ENCODE measurements around the gene FOXO3. TPM values are rescaled to one million over a fixed set of nuclear protein-coding genes. Genes with fewer than 3 reads are reported as not detected.

FOXO3 gene
- total RNA-seq, 1 donor from 2014 or later, result 37.3 TPM

- Histone ChIP-seq H3K9ac (ENCODE audit: low read length) (no peak overlapping the region), H3K36me3 (ENCODE audit: insufficient read depth, low read length) (no peaks in the 10 kb centered on the region), H3K4me1 (ENCODE audit: insufficient read depth, low read length) (peaks cover 8% of the 10 kb centered on the region), H4K20me1 (ENCODE audit: insufficient read depth, low read length) (peaks cover 94% of the 10 kb centered on the region), H3K4me3 (ENCODE audit: insufficient read depth, low read depth, low read length) (no peak overlapping the region), H3K27ac (ENCODE audit: low read depth, low read length) (no peak overlapping the region), H3K4me2 (ENCODE audit: low read length) (no peak overlapping the region), H3K79me2 (ENCODE audit: insufficient read depth, low read length) (peaks cover 86% of the 10 kb centered on the region), H3K27me3 (ENCODE audit: insufficient read depth, low read length) (no peaks in the 10 kb centered on the region), H3K9me3 (ENCODE audit: insufficient read depth, low read depth, low read length) (no peaks in the 10 kb centered on the region), H2AFZ (ENCODE audit: low read depth, low read length) (no peak overlapping the region)
- H3K4me3 Mint-ChIP-seq (ENCODE audit: unreplicated experiment), result no peak overlapping the region
- TF ChIP-seq EZH2 (IDR thresholded peaks at IDR 0.05; ENCODE audit: insufficient read depth, low read length) (no peak), CTCF (IDR thresholded peaks at IDR 0.05; ENCODE audit: insufficient read depth, low read depth, low read length) (no peak)
- no peak for DNase-seq (ENCODE audit: low read depth)
- peaks cover 14% of the 10 kb centered on the region for H3K4me1 Mint-ChIP-seq (ENCODE audit: low read depth, unreplicated experiment)
- H3K27me3 Mint-ChIP-seq (ENCODE audit: low read depth, unreplicated experiment), result no peaks in the 10 kb centered on the region
- H3K36me3 Mint-ChIP-seq (ENCODE audit: low read depth, unreplicated experiment), result peaks cover 2% of the 10 kb centered on the region
- no peak for FAIRE-seq
- no peak overlapping the region for H3K27ac Mint-ChIP-seq (ENCODE audit: unreplicated experiment)
- H3K9me3 Mint-ChIP-seq (ENCODE audit: unreplicated experiment), result no peaks in the 10 kb centered on the region
Observed at GRCh38 chr6:108673153-108673552, 112.4 kb downstream of the FOXO3 start.

DNA sequence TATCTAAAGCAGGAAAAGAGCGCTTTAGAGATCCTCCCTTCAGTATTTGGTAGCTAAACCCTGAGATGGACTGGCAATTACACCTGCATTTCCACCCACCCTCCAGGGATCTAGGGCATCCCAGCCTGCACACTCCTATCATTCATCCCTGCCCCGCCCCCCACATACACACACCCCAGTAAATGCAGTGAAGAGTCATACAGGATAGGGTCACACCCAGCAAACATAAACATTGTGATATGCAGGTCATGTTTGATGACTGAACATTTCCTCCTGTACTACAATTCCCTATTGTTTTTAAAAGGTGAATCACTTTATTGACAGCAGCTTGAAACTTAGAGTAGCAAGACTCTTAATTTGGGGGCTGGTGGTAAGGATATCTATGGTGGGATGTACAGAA lies 112.9 kb downstream of the FOXO3 start:
- Histone ChIP-seq H3K27me3 (ENCODE audit: insufficient read depth, low read length) (no peaks in the 10 kb centered on the region), H3K4me3 (ENCODE audit: insufficient read depth, low read depth, low read length) (no peak overlapping the region), H2AFZ (ENCODE audit: low read depth, low read length) (no peak overlapping the region), H3K4me2 (ENCODE audit: low read length) (no peak overlapping the region), H4K20me1 (ENCODE audit: insufficient read depth, low read length) (peaks cover 90% of the 10 kb centered on the region), H3K36me3 (ENCODE audit: insufficient read depth, low read length) (no peaks in the 10 kb centered on the region), H3K79me2 (ENCODE audit: insufficient read depth, low read length) (peaks cover 82% of the 10 kb centered on the region), H3K27ac (ENCODE audit: low read depth, low read length) (no peak overlapping the region), H3K9ac (ENCODE audit: low read length) (no peak overlapping the region), H3K4me1 (ENCODE audit: insufficient read depth, low read length) (peaks cover 7% of the 10 kb centered on the region), H3K9me3 (ENCODE audit: insufficient read depth, low read depth, low read length) (no peaks in the 10 kb centered on the region)
- no peak for DNase-seq (ENCODE audit: low read depth)
- peaks cover 4% of the 10 kb centered on the region for H3K36me3 Mint-ChIP-seq (ENCODE audit: low read depth, unreplicated experiment)
- no peak for TF ChIP-seq CTCF (IDR thresholded peaks at IDR 0.05; ENCODE audit: insufficient read depth, low read depth, low read length)
- TF ChIP-seq EZH2 (IDR thresholded peaks at IDR 0.05; ENCODE audit: insufficient read depth, low read length), result no peak
- no peaks in the 10 kb centered on the region for H3K9me3 Mint-ChIP-seq (ENCODE audit: unreplicated experiment)
- H3K27me3 Mint-ChIP-seq (ENCODE audit: low read depth, unreplicated experiment), result no peaks in the 10 kb centered on the region
- FAIRE-seq, result no peak
- no peak overlapping the region for H3K4me3 Mint-ChIP-seq (ENCODE audit: unreplicated experiment)
- peaks cover 11% of the 10 kb centered on the region for H3K4me1 Mint-ChIP-seq (ENCODE audit: low read depth, unreplicated experiment)
- H3K27ac Mint-ChIP-seq (ENCODE audit: unreplicated experiment), result no peak overlapping the region

DNA sequence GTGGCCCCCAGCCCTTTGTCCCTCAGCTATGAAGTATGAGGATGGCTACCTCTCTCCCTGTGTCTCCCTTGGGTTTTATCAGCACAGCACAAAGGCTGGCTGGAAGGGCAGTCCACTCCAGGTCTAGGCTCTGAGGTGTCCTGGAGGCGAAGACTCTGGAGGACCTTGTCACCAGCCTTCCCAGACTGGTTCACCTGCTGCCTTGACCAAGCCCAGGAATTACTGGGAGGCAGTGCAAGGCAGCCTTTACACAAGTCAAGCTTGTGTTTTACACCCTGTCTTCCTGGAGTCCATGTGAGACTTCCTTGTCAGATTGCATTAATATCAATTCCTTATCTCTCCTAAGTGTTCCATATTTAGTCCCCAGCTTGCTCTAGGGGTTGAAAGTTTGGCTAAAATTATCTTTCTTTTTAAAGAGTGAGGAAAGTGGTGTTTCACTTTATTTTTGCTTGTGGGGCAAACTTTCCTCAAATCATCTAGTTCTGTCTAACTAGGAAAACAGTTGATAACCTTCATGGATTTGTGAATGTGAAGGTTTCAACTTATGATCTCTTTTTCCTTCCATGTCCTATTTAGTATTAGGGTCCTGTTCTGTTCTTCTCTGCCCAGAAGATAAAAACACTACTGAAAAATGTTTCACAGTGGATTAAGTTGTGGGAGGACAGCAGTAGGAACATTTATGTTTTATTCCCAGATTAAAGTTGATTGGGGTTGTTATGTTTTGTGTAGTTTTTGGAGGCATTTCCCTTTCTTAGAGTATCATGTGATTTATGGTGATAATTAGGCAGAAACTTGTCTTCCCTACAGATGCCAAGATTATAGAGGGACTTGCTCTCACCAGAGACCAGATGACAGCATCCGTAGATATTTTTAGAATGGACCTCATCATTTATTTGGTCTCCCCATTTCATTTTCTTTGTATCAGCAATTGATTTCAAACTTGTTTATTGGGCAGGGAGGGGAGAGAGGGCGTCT lies 114.8 kb downstream of the FOXO3 start:
- Mint-ChIP-seq H3K27me3 (ENCODE audit: low read depth, unreplicated experiment) (no peaks in the 10 kb centered on the region), H3K27ac (ENCODE audit: unreplicated experiment) (no peak overlapping the region), H3K9me3 (ENCODE audit: unreplicated experiment) (no peaks in the 10 kb centered on the region), H3K4me3 (ENCODE audit: unreplicated experiment) (no peak overlapping the region), H3K4me1 (ENCODE audit: low read depth, unreplicated experiment) (peaks cover 9% of the 10 kb centered on the region), H3K36me3 (ENCODE audit: low read depth, unreplicated experiment) (peaks cover 3% of the 10 kb centered on the region)
- Histone ChIP-seq H2AFZ (ENCODE audit: low read depth, low read length) (no peak overlapping the region), H3K36me3 (ENCODE audit: insufficient read depth, low read length) (no peaks in the 10 kb centered on the region), H3K27me3 (ENCODE audit: insufficient read depth, low read length) (no peaks in the 10 kb centered on the region), H4K20me1 (ENCODE audit: insufficient read depth, low read length) (peaks cover 74% of the 10 kb centered on the region), H3K9ac (ENCODE audit: low read length) (no peak overlapping the region), H3K4me2 (ENCODE audit: low read length) (no peak overlapping the region), H3K4me1 (ENCODE audit: insufficient read depth, low read length) (peaks cover 7% of the 10 kb centered on the region), H3K79me2 (ENCODE audit: insufficient read depth, low read length) (peaks cover 66% of the 10 kb centered on the region), H3K9me3 (ENCODE audit: insufficient read depth, low read depth, low read length) (no peaks in the 10 kb centered on the region), H3K4me3 (ENCODE audit: insufficient read depth, low read depth, low read length) (no peak overlapping the region), H3K27ac (ENCODE audit: low read depth, low read length) (no peak overlapping the region)
- no peak for TF ChIP-seq CTCF (IDR thresholded peaks at IDR 0.05; ENCODE audit: insufficient read depth, low read depth, low read length)
- TF ChIP-seq EZH2 (IDR thresholded peaks at IDR 0.05; ENCODE audit: insufficient read depth, low read length), result no peak
- FAIRE-seq, result no peak
- DNase-seq (ENCODE audit: low read depth), result no peak
